Retina (tissue), 1 donor: ENCODE data around the gene STK11IP.
A peak's percentile ranks its signal among the peaks of the same experiment; 100 is the strongest.

Source experiments
- DNase-seq: peaks from one replicate; pipeline ENCODE4 v3.0.0-alpha.2; 2016

The STK11IP gene, protein sequence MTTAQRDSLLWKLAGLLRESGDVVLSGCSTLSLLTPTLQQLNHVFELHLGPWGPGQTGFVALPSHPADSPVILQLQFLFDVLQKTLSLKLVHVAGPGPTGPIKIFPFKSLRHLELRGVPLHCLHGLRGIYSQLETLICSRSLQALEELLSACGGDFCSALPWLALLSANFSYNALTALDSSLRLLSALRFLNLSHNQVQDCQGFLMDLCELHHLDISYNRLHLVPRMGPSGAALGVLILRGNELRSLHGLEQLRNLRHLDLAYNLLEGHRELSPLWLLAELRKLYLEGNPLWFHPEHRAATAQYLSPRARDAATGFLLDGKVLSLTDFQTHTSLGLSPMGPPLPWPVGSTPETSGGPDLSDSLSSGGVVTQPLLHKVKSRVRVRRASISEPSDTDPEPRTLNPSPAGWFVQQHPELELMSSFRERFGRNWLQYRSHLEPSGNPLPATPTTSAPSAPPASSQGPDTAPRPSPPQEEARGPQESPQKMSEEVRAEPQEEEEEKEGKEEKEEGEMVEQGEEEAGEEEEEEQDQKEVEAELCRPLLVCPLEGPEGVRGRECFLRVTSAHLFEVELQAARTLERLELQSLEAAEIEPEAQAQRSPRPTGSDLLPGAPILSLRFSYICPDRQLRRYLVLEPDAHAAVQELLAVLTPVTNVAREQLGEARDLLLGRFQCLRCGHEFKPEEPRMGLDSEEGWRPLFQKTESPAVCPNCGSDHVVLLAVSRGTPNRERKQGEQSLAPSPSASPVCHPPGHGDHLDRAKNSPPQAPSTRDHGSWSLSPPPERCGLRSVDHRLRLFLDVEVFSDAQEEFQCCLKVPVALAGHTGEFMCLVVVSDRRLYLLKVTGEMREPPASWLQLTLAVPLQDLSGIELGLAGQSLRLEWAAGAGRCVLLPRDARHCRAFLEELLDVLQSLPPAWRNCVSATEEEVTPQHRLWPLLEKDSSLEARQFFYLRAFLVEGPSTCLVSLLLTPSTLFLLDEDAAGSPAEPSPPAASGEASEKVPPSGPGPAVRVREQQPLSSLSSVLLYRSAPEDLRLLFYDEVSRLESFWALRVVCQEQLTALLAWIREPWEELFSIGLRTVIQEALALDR

DNA sequence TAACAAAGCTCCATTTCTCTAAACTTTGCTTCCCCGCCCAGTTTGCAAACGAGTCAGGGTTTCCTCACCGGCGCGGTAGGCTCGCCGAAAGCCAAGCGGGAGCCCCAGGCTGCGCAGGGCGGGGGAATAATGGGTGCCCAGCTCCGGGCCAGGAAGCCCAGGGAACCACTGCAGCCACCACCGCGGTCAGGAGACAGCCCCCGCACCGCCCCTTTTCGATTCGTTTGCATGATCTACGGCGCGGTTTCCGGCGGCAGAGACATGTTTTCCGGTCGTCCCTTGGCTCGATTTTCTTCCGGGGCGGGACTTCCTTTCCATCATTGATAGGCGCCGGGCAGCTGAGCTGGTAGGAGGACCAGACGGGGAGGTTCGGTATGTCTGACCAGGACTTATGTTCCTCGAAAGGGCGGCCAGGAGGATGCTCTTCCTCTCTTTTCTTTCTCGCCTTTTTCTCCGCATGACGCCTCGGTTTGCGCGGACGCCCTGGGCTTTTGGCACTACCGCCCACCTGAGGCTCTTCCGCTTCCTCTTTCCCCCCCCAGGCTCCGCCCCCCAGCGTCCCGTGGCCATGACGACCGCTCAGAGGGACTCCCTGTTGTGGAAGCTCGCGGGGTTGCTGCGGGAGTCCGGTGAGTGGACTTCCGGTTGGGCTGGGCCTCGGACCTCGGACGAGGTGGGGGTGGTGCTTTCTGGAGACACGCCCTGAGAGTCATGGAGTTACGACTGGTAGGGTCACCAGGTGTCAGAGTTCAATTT lies at the start of gene STK11IP:
TSS of gene STK11IP (plus strand) at position 306 of the 756 bp plus-strand sequence. CDS start at position 569, 263 bp downstream.
- peak; percentile 100 for DNase-seq

DNA sequence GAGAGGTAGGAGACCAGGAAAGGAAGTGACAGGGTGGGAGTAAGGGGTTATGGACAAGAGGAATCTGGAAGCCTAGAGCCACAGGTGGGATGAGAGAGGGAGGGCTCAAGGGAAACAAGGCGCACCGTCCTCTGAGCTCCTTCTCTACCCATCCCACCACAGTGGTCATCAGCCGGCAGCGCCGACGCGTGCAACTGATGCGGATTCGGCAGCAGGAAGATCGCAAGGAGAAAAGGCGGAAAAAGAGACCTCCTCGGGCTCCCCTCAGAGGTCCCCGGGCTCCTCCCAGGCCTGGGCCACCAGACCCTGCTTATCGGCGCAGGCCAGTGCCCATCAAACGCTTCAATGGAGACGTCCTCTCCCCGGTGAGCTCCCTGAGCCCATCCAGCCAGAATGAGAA lies 48.7 kb upstream of the STK11IP start:
- DNase-seq: no peak

DNA sequence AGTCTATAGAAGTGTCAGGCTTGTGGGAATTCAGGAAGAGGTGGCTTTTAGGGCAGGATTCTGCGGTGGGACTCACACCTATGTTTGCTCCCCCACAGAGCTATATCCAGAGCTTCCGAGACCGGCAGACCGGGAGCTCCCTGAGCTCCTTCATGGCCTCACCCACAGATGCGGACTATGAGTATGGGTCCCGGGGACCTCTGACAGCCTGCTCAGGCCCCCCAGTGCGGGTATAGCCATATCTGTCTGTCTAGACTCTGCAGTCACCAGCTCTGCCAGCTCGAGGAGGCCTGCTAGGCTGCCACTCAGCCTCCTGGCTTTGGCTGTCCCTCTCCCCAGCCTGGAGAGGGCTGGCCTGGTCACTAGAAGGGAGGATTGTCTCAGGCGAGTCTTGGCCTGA lies 48.0 kb upstream of the STK11IP start:
- DNase-seq: no peak

DNA sequence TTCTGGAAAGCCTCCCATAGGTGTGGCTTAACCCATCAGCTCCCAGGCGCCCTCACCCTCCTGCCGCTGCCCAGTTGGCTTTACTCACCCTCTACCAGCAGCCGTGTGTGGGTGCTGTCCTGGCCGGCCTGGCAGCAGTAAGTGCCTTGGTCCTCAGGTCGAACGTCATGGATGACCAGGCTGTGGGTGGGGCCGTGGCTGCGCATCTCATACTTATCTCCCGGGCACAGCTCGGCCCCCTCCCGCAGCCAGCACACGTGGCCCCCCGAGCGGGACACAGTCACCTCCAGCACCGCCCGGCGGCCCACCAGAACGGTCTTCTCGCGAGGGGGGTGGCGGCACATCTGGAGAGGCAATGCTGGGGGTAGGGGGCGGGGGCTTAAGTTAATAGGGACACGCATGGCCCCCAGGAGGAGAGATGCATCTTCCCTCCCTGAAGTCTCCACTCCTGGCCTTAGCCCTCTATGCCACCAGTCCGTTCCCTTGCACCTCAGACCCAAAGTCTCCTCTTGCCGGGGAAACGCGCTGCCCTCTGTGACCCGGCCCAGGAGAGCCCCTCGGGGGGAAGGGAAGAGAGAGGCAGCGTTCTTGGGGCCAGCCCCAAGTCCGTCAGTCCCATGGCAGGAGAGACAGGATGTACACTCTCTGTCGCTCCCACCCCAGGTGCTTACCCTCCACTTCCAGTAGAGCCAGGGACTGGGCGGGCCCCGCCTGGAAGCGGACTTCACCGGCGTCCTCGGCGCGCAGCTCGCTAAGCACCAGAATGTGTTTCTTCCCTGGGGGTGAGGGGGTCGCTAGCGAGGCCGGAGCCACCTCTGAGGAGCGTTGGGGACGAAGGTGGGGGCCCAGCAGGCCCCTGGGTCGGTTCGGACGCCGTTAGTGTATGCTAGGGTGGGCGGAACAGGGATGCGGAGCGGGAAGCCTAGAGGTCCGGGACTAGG lies 45.9 kb upstream of the STK11IP start:
- peak; percentile 44 for DNase-seq

DNA sequence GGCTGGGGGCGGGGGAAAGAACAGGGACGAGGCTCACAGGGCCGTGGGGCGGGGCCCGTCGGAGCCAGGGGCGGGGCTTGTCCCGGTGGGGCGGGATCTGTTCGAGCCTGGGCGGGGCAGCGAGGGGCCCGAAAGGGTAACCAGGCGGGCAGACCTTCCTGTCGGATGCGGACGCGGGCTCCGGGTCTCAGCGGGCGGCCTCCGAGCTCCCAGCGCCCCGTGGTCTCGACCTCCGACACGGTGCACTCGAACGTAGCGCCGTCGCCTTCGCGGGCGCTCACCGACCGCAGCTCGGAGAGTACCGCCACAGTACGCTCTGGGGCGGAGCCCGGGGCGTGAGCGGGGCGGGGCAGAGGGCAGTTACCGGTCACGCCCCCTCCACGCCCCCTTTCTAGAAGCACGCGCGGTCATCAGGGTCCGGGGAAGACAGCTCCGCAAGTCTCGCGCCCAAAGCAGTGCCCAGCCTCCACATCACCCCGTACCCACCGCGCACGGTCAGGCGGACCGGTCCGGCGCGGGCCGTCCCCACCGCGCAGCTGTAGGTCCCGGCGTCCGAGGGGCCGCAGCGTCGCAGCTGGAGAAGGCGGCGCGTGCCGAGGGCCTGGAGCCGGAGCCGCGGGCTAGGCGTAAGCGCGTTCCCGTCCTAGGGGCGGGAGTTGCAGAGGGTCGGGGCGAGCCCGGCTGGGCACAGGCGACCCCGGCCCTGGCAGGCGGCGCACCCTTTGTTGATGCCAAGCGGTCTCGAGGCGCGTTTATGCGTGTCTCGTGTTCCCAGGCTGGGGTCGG lies 45.1 kb upstream of the STK11IP start:
- peak; percentile 98 for DNase-seq

DNA sequence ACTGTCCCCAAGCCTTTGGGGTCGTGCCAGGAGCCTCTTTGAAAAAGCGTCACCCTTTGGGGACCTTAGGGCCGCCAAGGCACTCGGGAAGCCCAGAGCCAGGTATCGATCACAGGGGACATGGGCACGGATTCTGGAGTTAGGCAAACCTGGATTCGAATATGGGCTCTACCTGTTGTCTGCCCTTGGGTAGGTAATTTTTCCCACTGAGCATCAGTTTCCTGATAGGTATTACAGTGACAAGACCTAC lies 44.6 kb upstream of the STK11IP start:
- no peak for DNase-seq

DNA sequence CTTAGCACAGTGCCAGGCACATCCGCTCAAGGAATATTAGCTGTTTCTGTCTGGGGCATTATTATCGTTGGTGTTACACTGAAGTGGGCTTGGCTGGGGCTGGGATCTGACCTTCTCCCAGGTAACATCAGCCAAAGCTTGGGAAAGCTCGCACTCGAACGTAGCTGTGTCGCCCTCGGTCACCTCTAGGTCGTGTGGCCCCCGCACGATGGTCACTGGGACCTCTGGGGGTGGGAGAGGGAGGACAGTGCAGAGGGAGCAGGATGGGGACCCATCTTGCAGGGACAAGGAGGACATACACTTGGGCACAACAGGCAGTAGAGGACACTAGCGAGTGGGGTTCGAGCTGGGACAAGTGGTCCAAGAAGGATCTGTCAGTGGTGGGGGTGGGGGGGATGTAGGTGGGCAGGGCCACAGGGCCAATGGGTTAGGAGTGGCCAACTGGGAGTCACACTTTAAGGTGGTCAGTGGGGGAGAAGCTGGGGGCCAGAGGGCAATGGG lies 44.1 kb upstream of the STK11IP start:
- DNase-seq: no peak

DNA sequence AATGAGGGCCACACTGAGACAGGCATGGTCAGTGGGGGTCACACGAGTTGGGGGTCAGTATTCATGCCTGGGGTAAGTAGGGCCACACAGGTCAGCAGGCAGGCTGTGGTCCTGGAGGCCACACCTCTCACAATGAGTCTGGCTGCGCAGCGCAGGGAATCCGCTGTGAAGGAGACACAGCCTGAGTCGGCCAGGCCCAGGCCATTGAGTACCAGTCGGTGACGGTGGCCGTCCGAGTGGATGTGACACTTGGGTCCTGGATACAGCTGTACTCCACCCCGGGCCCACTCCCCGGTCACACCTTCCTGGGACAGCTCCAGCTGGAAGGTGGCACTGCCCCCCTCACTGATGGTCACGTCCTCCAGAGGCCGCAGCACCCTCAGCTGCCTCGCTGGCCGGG lies 43.3 kb upstream of the STK11IP start:
- no peak for DNase-seq

DNA sequence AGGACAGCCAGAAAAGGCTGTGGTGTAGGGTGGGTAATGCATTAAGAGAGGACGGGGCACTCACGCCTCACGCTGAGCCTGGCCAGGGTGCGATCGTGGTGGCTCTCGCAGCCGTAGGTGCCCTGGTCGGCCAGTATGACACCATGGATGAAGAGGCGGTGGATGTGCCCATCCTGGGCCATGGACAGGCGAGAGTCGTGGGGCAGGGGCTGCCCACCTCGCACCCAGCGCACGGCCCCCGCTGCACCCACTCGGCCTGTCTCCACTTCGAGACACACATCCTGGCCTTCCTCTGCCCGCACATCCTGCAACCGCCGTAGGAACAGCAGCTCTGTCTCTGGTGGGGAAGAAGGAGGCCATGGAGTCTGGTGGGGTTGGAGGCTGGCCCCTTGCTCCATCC lies 41.7 kb upstream of the STK11IP start:
- DNase-seq: no peak

DNA sequence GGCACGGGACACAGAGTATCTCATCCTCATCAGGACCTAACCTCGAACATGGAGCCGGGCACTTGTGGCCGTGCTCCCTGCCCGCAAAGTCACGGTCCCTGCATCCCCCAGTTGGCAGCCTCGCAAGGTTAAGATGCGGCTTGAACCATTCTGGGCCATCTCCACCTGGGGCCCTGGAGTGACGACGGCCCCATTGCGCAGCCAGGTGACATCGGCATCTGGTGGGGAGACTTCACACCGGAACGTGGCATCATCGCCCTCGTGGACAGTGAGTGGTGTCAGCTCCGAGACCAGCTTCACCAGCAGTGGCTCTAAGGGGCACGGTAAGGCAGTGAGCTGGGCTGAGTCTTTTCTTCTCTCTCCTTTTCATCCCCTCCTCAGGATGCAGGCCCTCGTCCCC lies 41.2 kb upstream of the STK11IP start:
- no peak for DNase-seq

DNA sequence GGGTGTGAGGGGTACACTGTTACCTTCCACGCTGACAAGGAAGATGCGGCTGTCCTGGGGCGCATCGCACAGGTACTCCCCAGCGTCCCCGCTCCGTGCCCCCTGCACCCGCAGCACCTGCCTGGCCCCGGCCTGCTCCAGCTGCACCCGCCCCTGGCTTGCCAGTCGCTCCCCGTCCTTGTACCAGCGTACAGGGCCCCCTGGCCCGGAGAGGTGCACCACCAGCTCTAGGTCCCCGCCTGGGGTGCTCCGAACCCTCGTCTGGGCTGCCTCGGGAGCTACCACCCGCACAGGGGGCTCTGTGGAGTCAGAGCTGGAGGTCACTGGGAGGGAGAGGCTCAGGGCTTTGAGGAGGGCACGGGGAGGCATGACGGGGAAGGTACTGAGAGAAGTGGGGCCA lies 40.3 kb upstream of the STK11IP start:
- DNase-seq: no peak

DNA sequence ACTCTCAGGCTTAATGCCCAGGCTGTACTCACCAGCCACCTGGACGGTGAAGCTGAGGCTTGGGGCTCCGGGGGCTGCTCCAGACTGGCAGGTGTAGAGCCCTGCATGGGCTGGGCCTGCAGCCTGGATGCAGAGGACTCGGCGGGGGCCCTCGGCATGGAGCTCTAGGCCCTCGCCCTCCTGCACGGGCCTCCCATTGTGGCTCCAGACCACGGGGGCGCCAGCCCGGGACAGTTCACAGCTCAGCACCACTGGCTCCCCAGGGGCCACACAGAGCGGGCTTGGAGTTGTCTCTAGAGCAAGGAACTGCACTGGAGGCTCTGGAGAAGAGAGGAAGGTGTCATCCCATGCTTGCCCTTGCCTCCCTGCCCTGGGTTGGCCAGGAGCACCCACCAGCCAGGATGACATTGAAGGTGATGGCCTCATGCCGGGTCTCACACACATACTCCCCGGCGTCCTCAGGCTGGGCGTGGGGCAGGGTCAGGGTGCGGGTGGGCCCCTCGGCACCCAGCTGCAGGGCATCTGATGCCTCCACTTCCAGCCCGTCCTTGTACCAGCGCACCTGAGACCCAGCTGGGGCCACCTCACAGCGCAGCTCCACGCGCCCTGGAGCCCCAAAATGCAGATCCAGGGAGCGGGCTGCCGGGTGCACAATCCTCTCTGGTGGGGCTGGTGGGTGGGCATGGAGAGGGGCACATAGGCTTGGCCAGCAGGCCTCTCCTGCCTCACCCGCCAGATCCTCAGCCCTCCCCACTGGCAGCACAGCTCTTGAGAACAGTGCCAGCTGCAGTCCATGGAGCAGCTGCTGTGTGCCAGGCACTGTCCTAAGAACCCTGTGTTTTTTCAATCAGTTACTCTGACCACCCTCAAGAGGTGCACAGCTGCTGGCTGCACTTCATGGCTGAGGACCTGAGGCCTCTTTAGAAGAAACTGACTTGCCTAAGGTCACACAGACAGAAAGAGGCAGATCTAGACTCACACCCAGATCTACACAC lies 39.6 kb upstream of the STK11IP start:
- no peak for DNase-seq

DNA sequence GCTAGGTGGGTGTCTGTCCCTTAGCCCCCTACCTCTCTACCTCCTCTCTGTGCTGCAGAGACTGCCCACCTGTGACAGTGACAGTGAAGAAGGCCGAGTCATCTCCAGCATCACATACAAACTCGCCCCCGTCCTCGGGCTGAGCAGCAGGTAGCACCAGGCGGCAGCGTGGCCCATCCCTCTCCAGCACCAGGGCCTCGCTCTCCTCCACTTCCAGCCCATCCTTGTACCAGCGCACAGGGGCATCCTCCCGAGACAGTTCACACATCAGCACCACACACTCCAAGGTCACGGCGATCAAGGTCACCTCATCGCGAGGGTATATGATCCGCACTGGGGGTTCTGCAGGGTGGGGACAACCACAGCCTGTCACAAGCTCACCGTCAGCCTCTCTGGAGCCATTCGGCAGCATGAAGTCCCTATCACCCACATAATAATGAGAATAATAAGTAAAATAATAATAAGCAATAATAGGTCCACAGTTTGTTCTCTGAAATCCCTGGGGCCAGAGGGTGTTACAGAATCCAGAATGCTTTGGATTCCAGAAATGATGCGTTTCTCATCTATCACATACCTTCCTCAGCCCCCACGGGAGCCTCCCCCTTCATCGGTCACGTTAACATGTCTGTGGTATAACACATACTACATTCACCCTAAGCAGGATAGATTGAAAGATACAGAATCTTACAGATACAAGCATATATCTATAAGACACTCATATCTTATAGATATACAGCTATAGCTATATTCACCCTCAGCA lies 38.3 kb upstream of the STK11IP start:
- no peak for DNase-seq

DNA sequence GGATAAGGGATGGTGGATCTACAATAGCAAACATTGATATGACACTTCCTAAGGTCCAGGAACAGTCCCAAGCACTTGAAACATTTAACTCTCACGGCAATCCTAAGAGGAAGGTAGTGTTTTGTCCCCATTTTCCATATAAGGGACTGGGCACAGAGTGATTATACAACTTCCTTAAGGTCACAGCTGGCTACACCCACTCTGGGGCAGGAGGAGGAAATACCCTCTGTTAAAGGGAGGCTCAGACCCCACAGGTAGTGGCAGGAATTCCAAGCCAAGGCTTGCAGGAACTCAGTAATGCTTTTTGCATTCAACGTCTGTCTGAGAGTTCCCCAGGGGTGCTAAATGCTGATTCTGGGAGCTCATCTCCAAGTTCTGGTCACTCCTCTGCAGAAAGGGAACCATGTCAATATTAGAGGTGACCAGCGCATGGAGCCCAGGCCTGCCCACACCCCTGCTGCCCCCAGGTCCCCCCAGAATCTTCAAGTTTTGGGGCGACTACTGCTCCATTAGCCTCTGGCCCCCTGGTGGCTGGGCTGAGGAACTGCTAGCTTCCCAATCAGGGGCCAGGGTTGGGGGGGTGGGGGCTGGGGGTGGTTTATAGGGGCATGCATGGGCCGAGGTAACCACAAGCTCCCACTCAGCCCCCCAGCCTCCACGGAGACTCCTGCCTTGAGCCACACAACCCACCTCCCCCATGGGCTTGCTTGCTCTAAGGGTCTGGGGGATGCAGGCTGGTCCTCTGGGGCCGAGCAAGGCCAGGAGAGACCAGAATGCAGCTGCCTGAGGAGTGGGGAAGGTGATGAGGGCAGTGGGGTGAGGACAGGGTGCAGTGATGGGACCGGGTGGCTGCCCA lies 37.4 kb upstream of the STK11IP start:
- DNase-seq: no peak

DNA sequence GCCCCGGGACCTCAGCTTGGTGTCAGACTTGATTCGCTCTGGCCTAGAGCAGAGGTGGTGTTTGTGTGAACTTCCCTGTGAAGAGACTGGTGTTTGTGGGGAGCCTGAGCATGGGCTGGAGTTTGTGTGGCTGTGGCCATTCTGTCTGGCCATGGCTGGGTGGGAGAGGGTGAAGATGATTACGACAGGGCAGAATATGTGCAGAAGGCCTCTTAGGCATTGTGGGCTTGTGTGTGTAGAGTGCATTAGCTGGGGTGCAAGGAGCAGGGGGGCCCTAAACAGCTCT lies 36.8 kb upstream of the STK11IP start:
- no peak for DNase-seq

DNA sequence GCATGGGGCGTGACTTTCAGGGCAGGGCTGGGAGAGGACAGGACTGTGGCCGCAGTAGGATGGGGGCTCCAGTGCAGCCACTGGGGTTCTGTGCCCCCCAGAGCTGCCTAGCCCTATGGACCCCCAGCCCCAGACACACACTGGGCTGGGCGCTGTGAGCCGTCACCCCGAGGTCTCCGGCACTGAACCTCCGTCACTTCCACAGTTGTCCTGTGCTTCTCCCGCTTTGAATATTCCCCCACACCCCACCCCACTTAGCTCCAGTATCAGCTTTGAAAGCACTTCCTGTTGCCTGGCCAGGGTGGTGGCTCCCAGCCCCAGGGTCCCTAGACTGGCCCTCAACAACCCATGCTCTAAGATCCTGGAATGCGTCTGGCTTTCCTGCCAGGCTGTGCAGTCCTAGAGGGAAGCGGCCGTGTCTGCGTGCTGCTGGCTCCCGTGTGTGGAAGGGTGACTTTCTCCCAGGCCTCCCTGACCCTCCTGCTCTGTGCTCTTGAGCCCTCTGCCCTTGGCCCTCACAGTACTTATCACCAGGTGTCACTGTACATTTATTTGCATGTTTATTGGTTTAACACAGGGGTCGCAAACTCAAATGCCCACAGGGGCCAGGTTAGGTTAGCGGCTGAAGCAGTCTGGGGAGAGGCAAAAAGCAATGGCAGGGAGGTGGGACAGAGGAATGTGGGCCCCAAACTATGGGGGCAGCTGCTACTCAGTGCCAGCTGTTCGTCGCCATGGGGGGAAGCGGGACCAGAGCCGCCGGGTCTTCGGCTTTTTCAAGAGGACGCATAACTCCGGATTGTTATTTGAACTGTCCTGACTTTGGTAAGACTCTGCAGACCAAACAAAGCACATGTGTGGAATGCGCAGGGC lies 36.2 kb upstream of the STK11IP start:
- DNase-seq: no peak
